Spleen (tissue), 7 donors: Measurements from ENCODE around the gene ZC3H12C.

Experiments used
- POLR2A ChIP-seq, 3 donors: fragments of 450-650 bp; IDR thresholded peaks; one replicate each; pipeline ENCODE4 v1.5.1; 2017; ENCODE audit warnings: antibody characterized with exemption in 3 of 3, mild to moderate bottlenecking in 1 of 3
- TF ChIP-seq, protein P1 (sequence below), 11 experiments: fragments of 200-600 bp in 7 of 11; fragments of 450-650 bp in 4 of 11; sonication (generic) in 4 of 11; IDR thresholded peaks in 8 of 11; conservative IDR thresholded peaks in 3 of 11; 1 replicate in 7 of 11; 2 replicates in 4 of 11; pipeline versions ENCODE4 v1.4.0 to v1.8.0; 2016 to 2021; ENCODE audit warnings: antibody characterized with exemption in 11 of 11, inconsistent platforms in 4 of 11, mild to moderate bottlenecking in 1 of 11
- donor health status: DM: no; HTN: no; CAD: no; lungs with moderate emphysema.
- donor health status: DM: no; HTN: no; CAD: no.
- donor health status: DM: no; HTN: no; CAD: no.

- TF ChIP-seq, protein P1, sequence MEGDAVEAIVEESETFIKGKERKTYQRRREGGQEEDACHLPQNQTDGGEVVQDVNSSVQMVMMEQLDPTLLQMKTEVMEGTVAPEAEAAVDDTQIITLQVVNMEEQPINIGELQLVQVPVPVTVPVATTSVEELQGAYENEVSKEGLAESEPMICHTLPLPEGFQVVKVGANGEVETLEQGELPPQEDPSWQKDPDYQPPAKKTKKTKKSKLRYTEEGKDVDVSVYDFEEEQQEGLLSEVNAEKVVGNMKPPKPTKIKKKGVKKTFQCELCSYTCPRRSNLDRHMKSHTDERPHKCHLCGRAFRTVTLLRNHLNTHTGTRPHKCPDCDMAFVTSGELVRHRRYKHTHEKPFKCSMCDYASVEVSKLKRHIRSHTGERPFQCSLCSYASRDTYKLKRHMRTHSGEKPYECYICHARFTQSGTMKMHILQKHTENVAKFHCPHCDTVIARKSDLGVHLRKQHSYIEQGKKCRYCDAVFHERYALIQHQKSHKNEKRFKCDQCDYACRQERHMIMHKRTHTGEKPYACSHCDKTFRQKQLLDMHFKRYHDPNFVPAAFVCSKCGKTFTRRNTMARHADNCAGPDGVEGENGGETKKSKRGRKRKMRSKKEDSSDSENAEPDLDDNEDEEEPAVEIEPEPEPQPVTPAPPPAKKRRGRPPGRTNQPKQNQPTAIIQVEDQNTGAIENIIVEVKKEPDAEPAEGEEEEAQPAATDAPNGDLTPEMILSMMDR (IDR thresholded peaks at IDR 0.05 in 8 of 11, conservative IDR thresholded peaks at IDR 0.05 in 3 of 11): no peak
- TF ChIP-seq POLR2A (IDR thresholded peaks at IDR 0.05): no peak
These were observed 20.3 kb upstream of the ZC3H12C start for GRCh38 chr11:110072930-110073329.
